GM19099 (cell line): Measurements from ENCODE around the gene CAPN2.

Source experiments
- POLR2A ChIP-seq: IDR thresholded peaks from 3 replicates; pipeline ENCODE4 v1.6.1; 2011; ENCODE audit warnings: low read depth; ENCODE audit not compliant: insufficient read length; ENCODE audit errors: extremely low read depth

The CAPN2 gene

DNA sequence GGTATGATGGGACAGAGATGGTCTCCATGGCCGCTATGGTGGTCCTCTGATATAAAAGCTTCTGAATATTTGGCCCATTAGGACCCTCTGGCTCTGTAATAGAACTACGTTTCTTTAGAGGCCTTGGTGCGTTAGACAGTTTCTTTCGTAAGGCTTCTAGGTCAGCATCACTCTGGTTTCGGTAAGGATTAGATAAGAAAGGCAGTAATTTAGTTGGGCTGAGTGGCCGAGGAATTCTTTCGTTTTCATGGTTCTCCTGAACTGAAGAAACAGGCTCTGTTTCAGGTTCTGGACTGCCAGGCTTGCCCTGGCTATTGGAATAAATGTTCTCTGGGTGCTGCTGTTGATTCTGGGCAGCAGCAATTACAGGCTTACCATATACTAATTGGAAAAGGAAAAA lies 83.9 kb downstream of the CAPN2 start:
- TF ChIP-seq POLR2A, result no peak

DNA sequence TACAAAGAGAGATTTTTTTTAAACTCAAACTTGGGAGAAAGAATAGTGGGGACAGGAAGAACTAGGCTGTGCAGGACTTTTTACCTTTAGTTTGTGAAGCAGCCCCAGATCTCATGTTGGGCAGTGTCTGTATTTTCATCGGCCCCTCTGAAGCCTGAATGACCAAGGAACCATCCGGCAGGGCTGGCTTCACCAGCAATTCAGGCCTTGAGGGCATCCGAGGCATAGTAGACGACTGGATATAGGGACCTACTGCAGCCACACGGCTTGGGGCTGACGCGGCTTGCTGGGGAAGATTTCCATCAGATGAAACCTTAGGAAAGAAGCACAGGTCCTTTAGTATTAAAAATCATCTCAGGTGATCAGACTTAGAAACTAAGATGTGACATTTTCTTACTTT lies 89.7 kb downstream of the CAPN2 start:
- no peak for TF ChIP-seq POLR2A

- no peak for TF ChIP-seq POLR2A
Measured at GRCh38 chr1:223802602-223803001, 90.3 kb downstream of the CAPN2 start.

GRCh38 chr1:223803211-223803610 lies 90.9 kb downstream of the CAPN2 start:
- no peak for TF ChIP-seq POLR2A

DNA sequence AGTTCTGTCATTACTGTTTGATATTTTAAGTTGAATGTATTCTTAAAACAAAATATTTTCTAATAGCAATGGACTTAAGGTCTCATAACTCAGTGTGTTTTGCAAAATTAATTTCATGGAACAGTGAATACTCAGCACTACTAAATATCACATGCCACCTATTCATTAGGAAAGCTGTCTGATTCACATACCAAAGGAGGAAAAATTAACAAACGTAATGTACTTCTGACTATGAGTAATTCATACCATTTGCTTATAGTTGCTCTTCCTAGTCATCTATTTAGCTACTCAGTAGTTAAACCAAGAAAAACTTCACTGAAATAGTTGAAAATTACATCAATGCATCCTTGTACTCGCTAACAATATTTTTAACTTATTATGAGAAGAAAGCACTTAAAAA lies 98.2 kb downstream of the CAPN2 start:
- TF ChIP-seq POLR2A, result no peak

DNA sequence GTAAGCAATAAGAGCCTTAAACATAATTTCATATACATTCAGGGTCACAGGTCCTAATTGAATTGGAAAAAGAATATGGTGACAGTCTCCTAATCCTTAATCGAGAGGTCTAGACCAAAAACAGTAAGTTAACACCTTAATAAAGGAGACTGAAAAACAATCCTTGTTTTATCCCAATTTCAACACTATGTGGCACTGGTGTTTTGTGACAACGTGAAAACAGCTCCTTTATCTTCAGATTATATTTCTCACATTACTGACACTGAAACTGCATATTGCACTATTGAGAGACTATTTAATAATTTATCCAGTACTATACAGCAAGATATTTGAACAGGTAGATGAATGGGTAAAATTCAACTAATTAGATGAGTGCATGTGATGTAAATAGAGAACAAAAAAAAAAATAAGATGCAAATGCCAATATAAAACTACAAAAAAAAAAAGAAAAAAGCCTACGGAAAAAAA lies 99.3 kb downstream of the CAPN2 start:
- TF ChIP-seq POLR2A, result no peak

DNA sequence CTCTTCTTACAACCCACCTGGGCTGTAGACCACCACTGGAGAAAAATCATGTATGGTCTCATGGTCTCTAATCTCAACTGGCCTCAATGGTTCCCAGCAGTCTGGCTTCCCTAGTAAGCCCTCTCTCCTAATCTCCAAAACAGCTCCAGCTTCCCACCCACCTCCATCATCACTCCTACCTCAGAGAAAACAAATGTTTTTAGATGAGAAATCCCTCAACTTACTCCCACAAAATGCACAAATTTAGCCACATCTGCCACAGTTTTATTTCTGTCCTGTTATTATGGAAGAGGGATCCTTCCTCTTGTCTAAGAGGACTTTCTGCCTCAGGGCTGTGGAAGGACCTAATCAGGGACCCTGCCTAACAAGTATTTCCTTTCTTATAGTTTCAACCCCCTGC lies 101.3 kb downstream of the CAPN2 start:
- TF ChIP-seq POLR2A, result no peak

- no peak for TF ChIP-seq POLR2A
Measured at GRCh38 chr1:223815020-223815853, 102.9 kb downstream of the CAPN2 start.

- TF ChIP-seq POLR2A, result no peak
Measured at GRCh38 chr1:223815865-223816264, 103.5 kb downstream of the CAPN2 start.

- no peak for TF ChIP-seq POLR2A
Measured at GRCh38 chr1:223819730-223820514, 107.6 kb downstream of the CAPN2 start.

GRCh38 chr1:223820515-223820858 lies 108.1 kb downstream of the CAPN2 start:
- no peak for TF ChIP-seq POLR2A

- no peak for TF ChIP-seq POLR2A
Measured at GRCh38 chr1:223820971-223821370, 108.6 kb downstream of the CAPN2 start.

DNA sequence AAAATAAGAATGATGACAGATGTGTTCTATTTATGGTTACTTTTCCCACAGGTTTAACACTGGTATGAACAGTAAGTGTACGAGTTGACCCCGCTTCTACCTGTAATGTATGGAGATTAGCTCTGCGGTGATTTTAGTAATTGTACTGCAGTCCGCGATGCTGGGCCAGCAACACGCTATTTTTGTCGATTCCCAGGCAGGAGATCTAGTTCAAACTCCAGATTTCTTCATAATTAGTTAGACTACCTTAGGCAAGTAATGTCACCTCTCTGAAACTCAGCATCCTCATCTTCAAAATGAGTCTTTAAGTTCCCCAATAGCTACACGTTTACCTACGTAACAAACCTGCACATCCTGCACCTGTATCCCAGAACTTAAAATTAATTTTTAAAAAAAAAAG lies 111.9 kb downstream of the CAPN2 start:
- TF ChIP-seq POLR2A, result no peak

- no peak for TF ChIP-seq POLR2A
Measured at GRCh38 chr1:223824712-223825111, 112.4 kb downstream of the CAPN2 start.
